Measurements from ENCODE around the gene ADIPOR2. TPM values are rescaled to one million over a fixed set of nuclear protein-coding genes. Genes with fewer than 3 reads are reported as not detected.

Gene ADIPOR2
- total RNA-seq, 1 experiment from 2014 or later = 45.3 TPM

- Histone ChIP-seq H2BK20ac (ENCODE audit: low read depth, low read length, poor library complexity, severe bottlenecking) (no peak overlapping the region), H3K9ac (ENCODE audit: extremely low read depth, insufficient read length, low read length) (no peak overlapping the region), H3K23ac (ENCODE audit: insufficient read length, low read depth, low read length) (no peak overlapping the region), H3K79me1 (ENCODE audit: insufficient read depth, low read depth, low read length, poor library complexity, severe bottlenecking) (no peaks in the 10 kb centered on the region), H3K23me2 (ENCODE audit: insufficient read length, low read depth, low read length, poor library complexity, severe bottlenecking) (peaks cover 14% of the 10 kb centered on the region), H4K8ac (replicated peaks; ENCODE audit: insufficient read length, low read depth, low read length) (no peak overlapping the region), H3K9me3 (ENCODE audit: control insufficient read depth, low read depth, low read length) (no peaks in the 10 kb centered on the region), H3K4ac (ENCODE audit: low read depth, low read length) (no peak overlapping the region), H3K4me2 (ENCODE audit: insufficient read depth, insufficient read length, low read length) (no peak overlapping the region), H2AK5ac (ENCODE audit: insufficient read length, low read length) (no peak overlapping the region), H3K79me2 (ENCODE audit: insufficient read depth, low read length) (no peaks in the 10 kb centered on the region), H3K18ac (ENCODE audit: insufficient read length, low read depth, low read length) (no peak overlapping the region), H3K27ac (ENCODE audit: insufficient read length, low read depth, low read length) (no peak overlapping the region), H2BK12ac (ENCODE audit: insufficient read length, low read depth, low read length) (no peak overlapping the region), H3K14ac (ENCODE audit: insufficient read depth, low read length) (no peak overlapping the region), H3K4me1 (ENCODE audit: insufficient read depth, low read length) (no peaks in the 10 kb centered on the region), H2BK15ac (ENCODE audit: low read depth, low read length) (no peak overlapping the region), H2BK5ac (ENCODE audit: insufficient read length, low read length) (no peak overlapping the region), H3K56ac (ENCODE audit: insufficient read length, low read depth, low read length) (no peak overlapping the region), H4K5ac (ENCODE audit: insufficient read length, low read depth, low read length) (no peak overlapping the region), H3K27me3 (ENCODE audit: insufficient read depth, low read length) (peaks cover 8% of the 10 kb centered on the region; the same call in 1 of the 2 replicates), H2AFZ (ENCODE audit: low read length) (no peak overlapping the region), H4K91ac (ENCODE audit: insufficient read length, low read depth, low read length) (no peak overlapping the region), H3T11ph (ENCODE audit: low read length) (no peak overlapping the region), H4K20me1 (ENCODE audit: control insufficient read depth, insufficient read depth, insufficient read length) (no peaks in the 10 kb centered on the region), H2BK120ac (ENCODE audit: low read depth, low read length, poor library complexity, severe bottlenecking) (no peak overlapping the region)
- H3K36me3 Mint-ChIP-seq (ENCODE audit: insufficient read depth in 1 of 3, low read depth in 3 of 3) = no peaks in the 10 kb centered on the region; a peak in 1 of 7 replicates
- no peak for DNase-seq
- H3K27me3 Mint-ChIP-seq (ENCODE audit: low read depth) = peaks cover 38% of the 10 kb centered on the region
- no peak for TF ChIP-seq CTCF (conservative IDR thresholded peaks at IDR 0.05)
- no peak overlapping the region for H3K27ac Mint-ChIP-seq
- peaks cover 0 to 5% of the 10 kb centered on the region in 2 experiments; a peak in 2 of 5 replicates for H3K9me3 Mint-ChIP-seq
- H3K4me3 Mint-ChIP-seq = no peak overlapping the region
- WGBS (ENCODE audit: extremely low coverage, insufficient read length, low lambda C conversion rate) = no CpG with 5 or more reads among the region's 2 CpGs
- peaks cover 5 to 6% of the 10 kb centered on the region in 2 experiments; a peak in 3 of 4 replicates for H3K4me1 Mint-ChIP-seq
These were observed 25.5 kb upstream of the ADIPOR2 start for GRCh38 chr12:1665366-1665765.
